Epithelial cell of prostate (primary cell): Measurements from ENCODE around the gene IVD.

ENCODE experiments used
- DNase-seq: peaks from one replicate; pipeline ENCODE4 v3.0.0-alpha.2; 2011; ENCODE audit warnings: low read depth, low spot score
- H3K27ac ChIP-seq: fragments of 450-650 bp; 2 replicates; pipeline ENCODE4 v1.5.1; 2017; ENCODE audit warnings: mild to moderate bottlenecking

The IVD gene

DNA sequence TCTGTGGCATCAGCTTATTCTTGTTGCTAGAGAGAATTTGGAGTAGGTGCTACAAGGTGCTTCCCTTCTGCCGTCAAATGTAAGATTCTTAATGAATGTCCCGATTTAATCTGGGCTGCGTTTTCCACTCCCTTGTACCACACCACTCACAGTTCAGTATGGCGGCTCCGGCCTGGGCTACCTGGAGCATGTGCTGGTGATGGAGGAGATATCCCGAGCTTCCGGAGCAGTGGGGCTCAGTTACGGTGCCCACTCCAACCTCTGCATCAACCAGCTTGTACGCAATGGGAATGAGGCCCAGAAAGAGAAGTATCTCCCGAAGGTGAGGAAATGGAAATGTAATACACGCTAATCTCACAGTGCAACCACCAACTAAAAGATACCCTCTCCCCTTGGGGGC, 4.9 kb downstream of the IVD start:
- H3K27ac ChIP-seq: no peak overlapping the region
- DNase-seq: no peak

DNA sequence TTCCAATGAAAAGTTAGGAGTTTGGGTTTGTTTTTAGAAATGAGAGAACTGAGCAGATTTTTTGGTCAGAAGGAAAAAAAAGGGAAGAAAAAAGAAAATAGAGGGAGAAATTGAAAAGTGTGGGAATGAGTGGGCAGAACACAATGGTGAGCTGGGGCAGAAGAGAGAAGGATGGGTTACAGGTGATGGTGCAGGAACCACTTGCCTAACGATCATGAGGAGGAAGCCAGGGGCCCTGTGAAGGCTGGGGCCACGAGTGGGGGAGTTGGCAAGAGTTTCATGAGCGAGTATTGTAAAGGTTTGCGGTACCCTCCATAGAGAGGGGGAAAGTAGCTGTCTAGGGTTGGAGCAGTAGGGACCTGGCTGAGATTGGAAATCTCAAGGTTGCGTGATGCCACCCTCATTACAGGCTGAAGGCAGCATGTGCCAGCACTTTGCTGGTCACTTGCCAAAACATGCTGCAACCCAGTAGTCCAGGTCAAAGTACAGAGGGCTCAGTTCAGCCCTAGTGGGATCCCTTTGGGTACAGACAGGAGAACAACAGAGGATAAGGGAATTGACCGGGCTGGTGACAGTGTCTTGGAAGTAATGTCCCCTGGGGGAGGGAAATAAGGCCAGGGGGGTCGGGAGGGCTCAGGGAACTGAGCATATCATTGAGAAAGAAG, 6.6 kb downstream of the IVD start:
- DNase-seq: no peak
- no peak overlapping the region for H3K27ac ChIP-seq

DNA sequence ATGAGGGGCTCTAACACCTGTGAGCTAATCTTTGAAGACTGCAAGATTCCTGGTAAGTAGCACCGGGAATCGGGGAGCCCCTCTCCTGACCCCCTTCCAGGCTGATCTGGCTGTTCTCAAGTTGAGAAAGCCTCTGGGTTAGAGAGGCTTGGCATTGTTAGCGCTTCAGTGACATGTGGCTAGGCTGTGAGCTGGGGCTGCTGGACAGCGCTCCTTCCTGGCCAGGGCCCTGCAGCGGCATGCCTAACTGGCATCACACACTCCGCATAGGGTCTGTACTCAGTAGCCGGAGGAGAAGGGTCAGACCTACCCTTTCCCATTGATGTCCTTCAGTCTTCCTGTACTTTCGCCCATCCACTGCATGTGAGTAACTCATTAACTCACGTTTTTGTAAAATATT, 7.4 kb downstream of the IVD start:
- no peak overlapping the region for H3K27ac ChIP-seq

DNA sequence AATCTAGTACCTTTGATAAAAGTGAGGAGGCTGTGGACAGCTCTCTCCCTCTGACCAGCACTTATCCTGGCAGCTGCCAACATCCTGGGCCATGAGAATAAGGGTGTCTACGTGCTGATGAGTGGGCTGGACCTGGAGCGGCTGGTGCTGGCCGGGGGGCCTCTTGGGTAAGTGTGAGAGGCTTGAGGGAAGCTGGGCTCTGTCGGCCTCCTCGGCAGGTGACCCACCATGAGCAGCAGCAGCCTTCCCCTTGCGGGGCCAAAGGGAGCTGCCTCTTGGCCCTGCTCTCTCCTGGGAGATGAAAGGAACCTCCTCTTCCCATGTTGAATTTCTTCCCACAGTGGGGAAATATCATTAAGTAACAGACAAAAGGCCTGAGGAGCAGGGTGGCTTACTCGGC, 9.2 kb downstream of the IVD start:
- DNase-seq: no peak
- no peak overlapping the region for H3K27ac ChIP-seq

More for the DNA sequence above, 7.4 kb downstream of the IVD start:
- no peak for DNase-seq

DNA sequence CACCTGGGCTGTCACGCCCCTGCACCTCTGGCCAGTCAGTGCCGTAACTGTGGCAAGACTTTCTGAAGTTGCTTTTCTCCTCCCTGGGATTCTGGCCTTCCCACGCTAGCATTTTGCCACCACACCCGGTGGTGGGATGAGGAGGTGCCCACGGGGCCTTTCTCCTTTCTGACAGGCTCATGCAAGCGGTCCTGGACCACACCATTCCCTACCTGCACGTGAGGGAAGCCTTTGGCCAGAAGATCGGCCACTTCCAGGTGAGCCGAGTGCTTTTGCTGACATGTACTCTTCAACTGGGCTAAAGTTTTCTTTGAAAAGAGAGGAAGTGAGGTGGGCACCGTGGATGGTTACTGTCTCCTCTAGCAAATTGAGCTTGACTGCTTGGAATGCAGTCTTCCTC, 9.6 kb downstream of the IVD start:
- H3K27ac ChIP-seq: no peak overlapping the region
- DNase-seq: no peak

DNA sequence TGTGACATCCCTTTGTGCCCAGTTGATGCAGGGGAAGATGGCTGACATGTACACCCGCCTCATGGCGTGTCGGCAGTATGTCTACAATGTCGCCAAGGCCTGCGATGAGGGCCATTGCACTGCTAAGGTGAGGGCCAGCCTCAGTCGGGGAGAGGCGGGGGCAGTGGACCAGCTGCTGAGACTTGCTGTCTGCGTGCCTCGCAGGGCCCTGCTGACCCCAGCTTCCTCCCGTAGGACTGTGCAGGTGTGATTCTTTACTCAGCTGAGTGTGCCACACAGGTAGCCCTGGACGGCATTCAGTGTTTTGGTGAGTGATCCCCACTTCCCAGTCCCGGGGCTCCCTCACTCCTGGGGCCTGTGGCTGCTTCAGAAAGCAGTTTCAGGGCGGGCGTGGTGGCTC, 10.5 kb downstream of the IVD start:
- no peak for DNase-seq
- H3K27ac ChIP-seq: no peak overlapping the region

DNA sequence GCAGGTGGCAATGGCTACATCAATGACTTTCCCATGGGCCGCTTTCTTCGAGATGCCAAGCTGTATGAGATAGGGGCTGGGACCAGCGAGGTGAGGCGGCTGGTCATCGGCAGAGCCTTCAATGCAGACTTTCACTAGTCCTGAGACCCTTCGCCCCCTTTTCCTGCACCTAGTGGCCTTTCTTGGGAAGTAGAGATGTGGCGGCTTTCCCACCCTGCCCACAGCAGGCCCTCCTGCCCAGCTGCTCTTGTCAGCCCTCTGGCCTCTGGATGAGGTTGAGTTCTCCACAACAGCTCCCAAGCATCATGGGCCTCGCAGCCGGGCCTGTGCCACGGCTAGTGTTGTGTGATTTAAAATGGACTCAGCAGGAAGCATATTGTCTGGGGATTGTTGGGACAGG, 12.5 kb downstream of the IVD start:
- H3K27ac ChIP-seq: no peak overlapping the region
- no peak for DNase-seq

DNA sequence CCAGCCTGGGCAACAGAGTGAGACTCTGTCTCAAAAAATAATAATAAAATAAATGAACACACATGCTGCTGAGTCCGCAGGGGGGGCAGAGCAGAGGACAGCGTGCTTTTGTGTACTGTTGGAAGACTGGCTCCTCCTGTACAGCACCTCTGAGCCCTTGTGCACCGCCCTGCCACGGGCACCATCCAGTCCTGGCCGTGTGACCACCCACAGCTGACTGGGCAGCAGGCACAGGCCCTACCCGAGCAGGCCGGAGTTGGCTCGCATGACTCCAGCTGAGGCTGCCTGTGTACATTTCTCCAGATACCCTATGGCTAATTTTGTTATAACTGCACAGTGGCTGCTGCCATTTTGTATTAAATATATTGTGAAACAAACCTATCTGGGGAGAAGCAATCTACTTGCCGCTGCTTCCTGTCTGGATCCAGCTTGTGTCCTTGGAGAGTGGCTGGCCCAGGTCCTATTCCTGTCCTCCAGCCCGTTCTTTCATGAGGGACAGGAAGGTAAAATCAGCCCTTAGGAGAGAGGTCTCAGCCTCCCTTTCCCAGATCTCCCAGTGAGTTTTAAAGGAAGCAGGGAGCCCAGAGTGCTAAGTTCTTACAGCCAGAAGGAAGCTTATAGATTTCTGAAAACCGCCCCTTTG, 14.6 kb downstream of the IVD start:
- DNase-seq: no peak
- no peak overlapping the region for H3K27ac ChIP-seq

DNA sequence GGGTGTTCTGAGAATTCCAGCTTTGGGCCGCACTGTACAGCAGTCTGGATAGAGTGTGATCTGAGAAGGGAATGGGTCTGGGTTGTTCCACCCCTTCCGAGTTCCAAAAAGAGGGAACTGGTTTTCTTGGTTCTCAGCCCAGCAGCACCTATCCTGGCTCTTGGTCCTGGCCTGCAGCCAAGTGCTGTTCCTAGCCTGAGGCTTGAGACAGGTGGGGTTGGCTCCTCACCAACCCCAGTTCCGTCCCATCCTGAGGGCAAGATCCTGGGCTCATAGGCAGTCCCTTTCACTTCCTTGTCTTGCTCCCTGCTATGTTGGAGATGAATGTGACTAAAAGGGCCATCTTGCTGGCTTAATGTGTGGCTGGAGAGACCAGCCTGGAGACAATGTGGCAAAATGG, 15.2 kb downstream of the IVD start:
- no peak overlapping the region for H3K27ac ChIP-seq
- no peak for DNase-seq

DNA sequence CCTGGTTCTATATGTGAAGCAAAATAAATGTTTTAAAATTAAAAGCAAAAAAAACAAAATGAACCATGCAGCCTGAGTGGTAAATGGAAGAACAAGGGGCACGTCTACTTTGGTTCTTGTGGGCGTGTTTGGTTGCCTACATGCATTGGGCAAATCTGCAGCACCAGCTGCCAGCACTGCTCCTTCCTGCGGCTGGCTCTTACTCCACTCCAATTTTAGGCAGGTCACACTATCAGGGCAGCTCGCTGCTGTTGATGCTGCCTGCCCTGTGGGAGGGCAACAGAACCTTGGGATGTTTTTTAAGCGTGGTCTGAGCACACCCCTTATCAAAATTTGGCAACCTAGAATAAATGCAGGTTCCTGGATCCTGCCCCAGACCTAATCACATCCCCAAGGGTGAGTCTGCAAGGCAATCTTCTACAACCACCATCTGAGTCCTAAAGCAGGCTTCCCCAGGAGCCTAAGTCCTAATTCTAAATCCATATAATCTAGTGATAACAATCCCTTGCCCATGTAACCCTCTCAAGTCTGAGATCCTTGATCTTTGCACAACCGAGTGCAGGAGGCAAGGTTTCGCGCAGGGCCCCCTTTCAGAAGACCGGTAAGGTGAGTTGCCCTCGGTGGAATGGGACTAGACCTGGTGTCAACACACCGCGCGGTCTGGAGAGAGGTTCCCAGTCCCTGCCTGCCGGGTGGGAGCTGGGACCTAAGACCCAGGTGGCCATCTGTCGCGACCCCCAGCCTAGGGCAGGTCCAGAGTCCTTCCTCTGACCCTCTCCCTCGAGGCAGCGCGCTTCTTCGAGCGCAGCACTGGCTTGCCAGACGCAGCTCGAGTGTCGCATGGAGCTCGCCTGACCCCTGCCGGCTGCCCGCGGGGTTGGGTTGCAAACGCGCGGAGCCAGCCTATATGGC, 15.9 kb downstream of the IVD start:
- H3K27ac ChIP-seq: no peak overlapping the region
- no peak for DNase-seq

DNA sequence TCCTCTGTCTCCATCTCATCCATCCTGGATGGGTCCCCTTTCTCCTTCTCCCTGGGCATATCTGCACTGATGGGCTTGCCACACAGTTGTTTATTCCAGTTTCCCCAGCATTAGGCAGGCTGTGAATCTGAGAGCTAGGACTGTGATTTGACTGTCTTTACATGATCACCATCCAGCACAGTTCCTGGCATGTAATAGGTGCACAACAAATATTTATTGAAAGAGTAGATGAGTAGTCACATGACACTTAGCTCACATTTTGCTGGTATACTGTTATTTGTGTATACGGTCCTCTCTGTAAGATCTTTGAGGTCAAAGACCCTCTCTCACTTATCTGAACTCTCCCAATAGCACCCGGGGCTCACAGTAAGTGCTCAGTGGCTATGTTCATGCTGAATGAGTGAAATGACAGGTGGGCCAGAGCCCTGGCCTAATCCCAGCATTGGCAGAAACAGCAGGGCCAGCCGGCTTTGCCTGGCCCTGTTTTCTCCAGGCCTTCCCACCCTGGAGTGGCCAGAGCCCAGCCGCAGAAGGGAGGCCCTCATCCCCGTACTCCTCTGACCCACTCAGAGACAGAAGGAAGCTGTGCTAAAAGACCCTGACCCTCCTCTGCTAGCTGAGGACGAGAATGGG, 19.0 kb downstream of the IVD start:
- DNase-seq: no peak
- no peak overlapping the region for H3K27ac ChIP-seq

DNA sequence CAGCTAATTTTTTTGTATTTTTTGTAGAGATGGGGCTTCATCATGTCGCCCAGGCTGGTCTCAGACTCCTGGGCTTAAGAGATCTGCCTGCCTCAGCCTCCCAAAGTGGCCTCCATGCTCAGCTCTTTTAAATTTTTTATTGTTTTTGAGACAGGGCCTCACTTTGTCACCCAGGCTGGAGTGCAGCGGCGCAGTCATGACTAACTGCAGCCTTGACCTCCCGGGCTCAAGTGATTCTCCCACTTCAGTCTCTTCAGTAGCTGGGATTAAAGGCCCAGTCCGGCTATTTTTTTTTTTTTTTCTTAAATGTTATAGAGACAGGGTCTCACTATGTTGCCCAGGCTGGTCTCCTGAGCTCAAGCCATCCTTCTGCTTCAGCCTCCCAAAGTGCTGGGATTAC, 20.1 kb downstream of the IVD start:
- H3K27ac ChIP-seq: no peak overlapping the region
- no peak for DNase-seq

DNA sequence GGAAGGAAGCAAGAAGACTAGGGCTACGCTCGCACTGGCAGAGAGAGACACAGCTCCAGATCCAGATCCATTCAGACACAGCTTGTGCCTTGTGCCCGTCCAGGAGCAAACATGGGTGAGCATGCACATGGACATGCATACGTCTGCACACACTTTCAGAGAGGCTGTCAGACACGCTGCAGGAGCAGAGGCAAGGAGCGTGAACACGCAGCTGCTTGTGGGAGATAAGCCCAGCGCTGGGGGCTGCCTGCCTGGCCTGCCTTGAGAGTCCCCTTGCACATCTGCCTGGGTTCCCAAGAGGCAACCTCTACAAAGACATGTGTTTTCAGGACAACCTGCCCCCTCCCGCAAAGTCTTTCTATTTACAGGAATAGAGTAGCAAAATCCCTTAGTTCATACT, 21.6 kb downstream of the IVD start:
- DNase-seq: no peak
- no peak overlapping the region for H3K27ac ChIP-seq

DNA sequence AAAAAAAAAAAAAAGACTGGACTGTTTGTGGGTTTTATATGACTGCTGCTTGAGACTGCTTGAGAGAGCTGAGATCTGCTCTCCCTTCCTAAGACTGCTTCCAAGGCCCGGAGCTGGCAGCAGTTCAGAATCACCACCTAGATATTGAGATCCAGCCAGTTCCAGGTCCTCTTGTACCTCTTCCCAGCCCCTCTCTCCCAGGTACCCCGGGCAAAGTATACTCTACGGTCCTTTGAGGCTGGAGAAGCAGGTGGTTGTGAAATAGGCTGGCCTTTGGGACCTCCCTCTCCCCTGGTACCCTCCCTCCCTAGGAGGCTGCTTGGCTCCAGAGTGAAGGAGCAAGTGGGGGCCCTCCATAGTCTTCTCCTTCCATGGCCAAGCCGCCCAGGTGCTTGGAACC, 22.6 kb downstream of the IVD start:
- DNase-seq: no peak
- H3K27ac ChIP-seq: no peak overlapping the region

DNA sequence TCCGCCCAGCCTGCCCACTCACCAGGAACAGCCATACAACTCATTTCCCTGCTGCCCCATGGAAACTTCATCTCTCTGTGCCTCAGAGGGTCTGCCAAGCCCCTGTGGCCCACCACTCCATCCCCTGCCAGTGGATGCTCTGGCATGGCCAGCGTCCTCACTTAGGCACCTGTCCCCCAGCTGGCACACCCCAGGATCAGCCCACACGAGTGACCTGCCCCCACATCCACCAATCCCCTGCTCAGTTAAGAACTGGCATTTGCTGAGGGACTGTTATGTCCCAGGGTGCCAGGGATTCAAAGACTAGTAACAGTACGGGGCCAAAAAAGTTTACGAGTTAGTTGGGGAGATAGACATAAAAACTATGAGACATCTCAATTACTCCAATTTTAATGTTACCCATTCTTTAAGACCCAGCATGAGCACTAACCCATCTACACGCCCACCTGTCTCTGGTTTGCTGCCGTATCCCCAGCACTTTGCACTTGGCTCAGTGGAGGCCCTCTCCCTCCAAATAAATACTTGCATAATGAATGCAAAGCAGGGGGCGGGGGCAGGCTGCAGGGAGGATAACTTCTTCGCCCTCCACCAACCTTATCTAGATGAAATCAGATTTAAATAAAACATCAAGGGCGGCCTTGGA, 23.6 kb downstream of the IVD start:
- H3K27ac ChIP-seq: no peak overlapping the region
- DNase-seq: no peak

DNA sequence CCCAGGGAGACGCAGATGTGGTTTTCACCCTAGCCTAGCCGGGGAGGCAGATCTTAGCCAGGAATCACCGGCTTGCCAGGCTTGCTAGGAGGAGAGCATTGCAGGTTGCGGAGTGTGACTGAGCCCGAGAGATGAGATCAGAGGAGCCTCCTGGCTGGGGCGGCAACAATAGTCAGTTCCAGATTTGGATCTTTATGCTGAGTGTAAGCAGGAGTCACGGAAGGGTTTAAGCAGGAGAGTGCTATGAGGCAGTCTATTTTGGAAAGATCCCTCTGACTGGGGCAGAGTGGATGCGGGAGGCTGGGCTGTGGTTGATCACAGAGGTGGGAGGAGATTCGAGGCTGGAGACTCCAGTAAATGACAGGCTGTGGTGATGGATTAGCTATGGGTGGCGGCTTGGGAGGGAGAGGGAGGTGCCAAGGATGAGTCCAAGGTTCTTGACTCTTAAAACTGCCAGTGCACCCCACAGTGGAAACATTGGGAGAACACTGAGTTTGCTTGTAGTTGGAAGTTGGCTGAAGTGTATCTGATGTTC, 24.7 kb downstream of the IVD start:
- no peak overlapping the region for H3K27ac ChIP-seq
- no peak for DNase-seq

DNA sequence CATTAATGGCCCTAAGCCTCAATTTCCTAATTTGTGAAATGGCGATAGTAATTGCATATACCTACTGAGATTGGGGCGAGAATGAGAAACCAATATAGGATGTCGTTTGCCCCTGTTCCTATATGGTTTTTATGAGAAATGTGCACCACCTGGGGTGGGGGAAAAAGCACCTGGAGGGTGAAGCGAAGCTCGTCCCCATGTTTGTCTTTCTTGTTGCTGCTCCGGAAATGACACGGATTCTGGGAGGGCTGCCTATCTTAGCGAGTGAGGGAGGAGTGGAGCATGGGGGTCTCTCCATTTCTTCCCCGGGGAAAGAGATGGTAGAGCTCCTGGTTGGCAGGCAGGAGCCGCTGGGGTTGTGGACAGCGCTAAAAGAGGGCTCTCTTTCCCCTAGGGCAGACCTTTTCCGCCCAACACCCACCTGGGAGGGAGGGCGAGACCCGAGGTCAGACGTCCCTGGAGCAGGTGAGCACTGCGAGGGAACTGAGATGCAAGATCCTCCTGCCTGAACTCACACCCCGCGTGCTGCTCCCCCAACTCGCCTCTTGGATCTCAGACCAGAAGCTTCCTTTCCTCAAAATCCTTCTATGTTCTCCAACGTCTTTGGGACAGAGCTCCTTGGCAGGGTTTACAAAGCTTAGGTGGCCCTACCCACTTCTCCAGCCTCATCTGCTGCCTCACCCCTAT, 29.6 kb downstream of the IVD start:
- H3K27ac ChIP-seq: no peak overlapping the region

DNA sequence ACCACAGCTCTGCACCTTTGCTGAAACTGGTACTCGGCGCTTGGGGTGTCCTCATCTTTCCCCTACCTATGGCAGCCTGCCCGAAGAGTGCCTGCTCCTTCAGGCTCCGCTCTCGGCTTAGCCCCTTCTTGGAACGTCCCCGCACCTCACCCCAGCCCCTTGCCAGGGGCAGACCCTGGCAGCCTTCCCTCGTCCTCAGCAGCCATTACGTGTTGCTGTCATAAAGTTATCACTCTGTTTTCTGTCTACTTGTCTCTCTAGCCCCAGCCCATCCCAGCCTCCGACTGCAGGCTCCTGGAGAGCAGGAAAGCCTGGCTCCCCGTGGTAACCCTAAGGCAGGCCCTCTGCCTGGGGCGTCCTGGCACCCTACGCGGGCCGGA, 30.1 kb downstream of the IVD start:
- no peak overlapping the region for H3K27ac ChIP-seq
- DNase-seq: no peak

More for the DNA sequence above, 29.6 kb downstream of the IVD start:
- DNase-seq: no peak

DNA sequence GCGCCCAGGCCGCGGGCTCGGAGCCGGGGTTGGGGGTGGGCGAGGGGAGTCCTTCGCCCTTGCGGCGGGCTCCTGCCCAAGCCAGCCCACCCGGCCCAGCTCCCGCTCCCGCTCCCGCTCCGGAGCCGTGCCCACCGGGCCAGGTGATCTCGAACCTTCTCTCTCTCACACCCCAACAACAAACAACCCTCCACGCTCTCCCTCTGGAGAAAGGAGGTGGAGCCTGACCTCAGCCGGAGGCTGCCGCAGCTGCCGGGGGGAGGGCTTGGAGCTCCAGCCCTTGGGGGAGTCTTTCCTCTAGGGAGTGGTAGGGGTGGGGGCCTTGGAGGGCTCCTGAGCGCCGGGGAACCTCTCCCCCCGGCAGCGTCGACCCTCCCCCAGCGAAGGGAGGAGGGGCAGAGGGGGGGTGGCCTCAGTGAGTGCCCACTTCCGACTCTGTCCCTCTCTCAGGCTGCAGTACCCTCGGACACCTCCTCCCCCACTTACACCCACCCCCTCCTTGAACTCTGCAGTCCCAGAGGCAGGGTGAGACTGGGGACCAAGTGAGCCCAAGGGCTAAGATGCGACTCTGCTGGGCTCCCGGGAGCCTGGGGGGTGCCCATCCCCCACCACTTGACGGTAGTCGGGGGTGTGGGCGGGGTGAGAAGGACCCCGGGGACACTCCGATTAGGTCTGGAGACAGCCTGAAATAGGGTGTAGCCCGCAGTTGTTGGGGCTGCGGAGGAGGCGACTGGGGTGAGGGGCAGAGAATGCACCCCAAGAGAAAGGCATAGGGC, 30.7 kb downstream of the IVD start:
- no peak for DNase-seq
- no peak overlapping the region for H3K27ac ChIP-seq
